T1000 (cell line): Measurements from ENCODE around the gene PROX1.

Experiments used
- DNase-seq: peaks from one replicate; lab custom pipeline; 2025; ENCODE audit warnings: mixed read lengths; lab: John Stamatoyannopoulos, UW

PROX1 gene

DNA sequence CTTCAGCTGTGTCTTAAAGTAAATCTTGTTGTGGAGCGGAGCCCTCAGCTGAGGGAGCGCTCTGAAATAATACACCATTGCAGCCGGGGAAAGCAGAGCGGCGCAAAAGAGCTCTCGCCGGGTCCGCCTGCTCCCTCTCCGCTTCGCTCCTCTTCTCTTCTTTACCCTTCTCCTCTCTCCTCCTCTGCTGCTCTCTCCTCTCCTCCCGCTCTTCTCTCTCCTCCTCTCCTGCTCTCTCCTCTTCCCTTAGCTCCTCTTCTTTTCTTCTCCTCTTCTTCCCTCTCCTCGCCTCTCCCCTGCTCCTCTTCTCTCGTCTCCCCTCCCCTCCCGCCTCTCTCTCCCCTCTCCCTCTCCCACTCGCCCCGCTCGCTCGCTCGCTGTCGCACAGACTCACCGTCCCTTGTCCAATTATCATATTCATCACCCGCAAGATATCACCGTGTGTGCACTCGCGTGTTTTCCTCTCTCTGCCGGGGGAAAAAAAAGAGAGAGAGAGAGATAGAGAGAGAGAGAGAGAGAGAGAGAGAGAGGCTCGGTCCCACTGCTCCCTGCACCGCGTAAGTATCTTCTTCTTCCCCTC lies at the start of gene PROX1:
PROX1 (plus strand) TSS at position 47 of the 580 bp plus-strand sequence. CDS start 8,563 bp downstream, outside the sequence.
- DNase-seq = no peak

DNA sequence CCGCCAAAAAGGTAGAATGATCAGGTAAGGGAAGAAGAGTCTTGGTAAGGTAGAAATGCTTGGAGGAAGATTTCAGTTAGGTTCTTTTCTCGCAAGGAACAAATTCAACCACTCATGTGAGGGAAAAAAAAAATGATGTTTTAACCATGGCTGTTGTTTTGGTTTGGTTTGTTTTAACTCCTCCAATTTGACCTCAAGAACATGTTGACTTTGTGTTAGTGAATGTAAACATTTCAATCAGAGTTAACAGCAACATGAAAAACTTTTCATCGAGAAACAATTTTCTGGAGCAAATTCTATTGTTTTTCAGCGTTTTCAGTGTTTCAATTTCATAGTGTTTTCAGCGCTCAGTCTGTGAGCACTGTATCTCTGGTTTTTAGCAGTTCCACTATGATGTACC lies 49.0 kb upstream of the PROX1 start:
- DNase-seq = no peak

DNA sequence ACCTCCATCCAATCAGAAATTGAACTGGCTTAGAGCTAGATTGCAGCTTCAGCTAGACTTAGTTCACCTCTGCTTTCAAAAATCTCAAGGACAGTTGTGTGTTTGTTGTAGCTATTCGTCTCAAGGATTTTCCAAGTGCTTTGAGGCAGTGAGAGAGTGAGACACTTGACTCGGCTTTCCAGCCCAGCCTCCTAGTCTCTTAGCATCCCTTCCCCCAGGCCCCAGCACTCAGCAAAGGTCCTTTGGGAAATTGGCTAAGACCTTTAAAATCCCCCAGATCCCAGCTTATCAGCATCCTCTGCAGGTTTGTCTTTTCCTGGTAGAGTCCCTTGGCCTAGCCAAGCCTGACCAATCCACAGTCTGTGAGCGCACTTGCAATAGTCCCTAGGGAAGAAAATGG lies 47.9 kb upstream of the PROX1 start:
- DNase-seq = no peak

DNA sequence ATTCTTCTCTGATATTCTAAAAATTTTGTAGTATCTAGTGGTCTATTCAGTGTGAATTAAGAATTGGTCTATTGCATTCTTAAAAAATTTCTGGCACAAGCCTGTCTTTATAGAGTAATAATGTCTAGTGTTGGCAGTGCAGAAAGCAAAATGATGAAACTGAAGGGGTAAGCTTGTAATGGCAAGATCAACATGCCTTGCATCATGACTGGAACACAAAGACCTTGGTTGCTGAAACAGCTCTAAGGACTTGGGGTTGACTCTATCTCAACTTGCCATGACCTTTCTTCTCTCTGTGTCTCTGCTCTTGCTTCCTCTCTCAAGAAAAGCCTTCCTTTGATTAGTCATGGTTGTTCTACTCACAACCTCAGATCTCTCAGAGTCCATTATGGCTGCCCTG lies 46.8 kb upstream of the PROX1 start:
- DNase-seq = no peak

DNA sequence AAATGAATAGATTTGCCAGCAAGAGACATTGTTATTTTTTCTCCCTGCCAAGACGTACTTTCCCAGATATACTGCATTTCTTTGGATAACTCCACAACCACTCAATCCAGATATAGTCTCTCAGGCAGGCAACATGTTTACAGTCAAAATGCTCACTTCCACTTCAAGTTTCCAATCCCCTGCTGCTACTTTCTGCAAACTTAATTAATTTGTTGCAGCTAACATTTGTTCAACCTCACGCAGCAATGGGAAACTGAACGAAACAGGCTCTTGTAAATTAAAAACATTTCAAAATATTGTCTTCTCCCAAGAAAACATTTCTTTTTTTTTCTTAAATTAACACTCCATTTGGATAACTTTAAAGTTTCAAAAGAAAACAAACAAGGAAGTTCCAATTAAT lies 45.7 kb upstream of the PROX1 start:
- no peak for DNase-seq

- DNase-seq = no peak
Observed at GRCh38 chr1:213947200-213947801, 40.5 kb upstream of the PROX1 start.

GRCh38 chr1:213951876-213952275 lies 35.9 kb upstream of the PROX1 start:
- no peak for DNase-seq

GRCh38 chr1:213953806-213954205 lies 34.0 kb upstream of the PROX1 start:
- DNase-seq = no peak

- no peak for DNase-seq
Observed at GRCh38 chr1:213956295-213956770, 31.4 kb upstream of the PROX1 start.

GRCh38 chr1:213958346-213958745 lies 29.4 kb upstream of the PROX1 start:
- DNase-seq = no peak

- DNase-seq = no peak
Observed at GRCh38 chr1:213960963-213961362, 26.8 kb upstream of the PROX1 start.

GRCh38 chr1:213962508-213962907 lies 25.3 kb upstream of the PROX1 start:
- no peak for DNase-seq

GRCh38 chr1:213966122-213966521 lies 21.7 kb upstream of the PROX1 start:
- no peak for DNase-seq

DNA sequence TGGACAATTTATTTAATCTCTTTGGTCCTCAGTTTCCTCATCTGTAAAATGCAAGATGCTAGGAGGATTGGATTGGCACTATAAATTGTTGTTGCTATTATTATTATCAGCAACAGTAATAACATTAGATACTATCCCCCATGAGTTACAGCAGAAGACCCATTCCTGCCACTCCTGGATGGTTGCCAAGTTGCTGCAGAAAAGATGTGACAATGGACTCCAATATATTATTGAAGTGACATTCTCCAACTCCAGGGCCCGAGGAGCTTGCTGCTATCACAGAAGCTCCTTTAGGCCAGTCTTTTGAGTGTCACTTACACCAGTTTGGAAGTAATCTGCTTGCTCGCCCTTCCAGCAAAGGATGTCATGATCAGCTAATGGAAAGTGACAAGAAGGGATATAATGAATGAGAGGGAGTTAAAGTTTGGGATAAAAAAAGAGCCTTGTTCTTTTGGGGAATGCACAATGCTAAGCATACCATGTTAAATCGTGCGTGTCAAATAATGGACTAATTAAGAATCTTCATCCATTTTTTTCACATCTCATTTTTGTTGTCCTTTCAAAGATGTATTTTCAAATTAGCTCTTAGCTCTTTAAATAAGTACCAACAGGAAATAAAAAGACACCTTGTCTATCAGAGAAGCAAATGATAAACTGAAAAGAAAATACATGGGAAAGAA lies 19.5 kb upstream of the PROX1 start:
- DNase-seq = no peak

DNA sequence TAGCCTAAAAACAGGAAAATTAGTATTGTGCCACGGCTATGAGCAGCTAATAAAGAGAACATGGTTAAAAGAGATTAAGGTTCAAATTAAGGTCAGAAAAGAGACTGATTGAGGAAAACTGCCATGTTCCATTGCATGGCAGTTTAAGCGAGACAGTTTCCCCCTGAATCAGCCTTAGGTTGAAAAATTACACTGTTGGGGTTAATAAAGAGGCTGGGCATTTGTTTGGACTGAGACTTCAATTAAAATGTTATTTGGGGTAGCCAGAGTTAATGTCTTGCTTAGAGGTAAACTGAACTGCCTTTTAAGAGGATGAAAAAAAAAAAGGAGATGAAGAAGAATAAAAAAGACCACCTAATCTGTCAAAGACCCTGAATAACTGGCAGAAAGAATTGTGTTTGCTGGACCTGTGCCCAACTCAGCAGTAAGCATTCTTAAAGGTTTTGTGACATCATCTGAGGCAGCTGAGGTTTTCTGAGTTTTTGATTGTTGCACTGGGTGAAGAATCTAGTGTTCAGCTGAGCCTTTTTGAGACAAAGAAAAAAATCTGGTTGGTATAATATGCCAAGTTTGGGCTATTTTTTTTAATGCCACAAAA lies 17.7 kb upstream of the PROX1 start:
- no peak for DNase-seq

DNA sequence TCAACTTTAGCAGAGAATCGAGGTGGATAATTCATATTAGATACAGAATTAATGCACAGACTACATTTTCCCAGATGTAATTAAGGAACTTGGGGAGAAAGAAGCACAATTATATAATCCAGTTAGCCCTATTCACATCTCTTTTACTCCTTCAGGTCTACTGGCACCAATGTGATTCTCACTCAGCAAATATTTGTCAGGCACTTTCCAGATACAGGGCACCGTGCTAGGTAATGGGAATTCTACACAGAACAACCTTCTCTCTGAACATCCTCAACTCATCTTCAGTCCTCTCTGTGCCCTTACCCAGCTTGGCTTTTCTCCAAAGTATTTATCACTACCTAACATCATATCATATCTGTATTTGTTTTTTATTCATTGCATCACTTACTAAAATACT lies 15.6 kb upstream of the PROX1 start:
- no peak for DNase-seq

GRCh38 chr1:213973129-213973528 lies 14.6 kb upstream of the PROX1 start:
- DNase-seq = no peak

DNA sequence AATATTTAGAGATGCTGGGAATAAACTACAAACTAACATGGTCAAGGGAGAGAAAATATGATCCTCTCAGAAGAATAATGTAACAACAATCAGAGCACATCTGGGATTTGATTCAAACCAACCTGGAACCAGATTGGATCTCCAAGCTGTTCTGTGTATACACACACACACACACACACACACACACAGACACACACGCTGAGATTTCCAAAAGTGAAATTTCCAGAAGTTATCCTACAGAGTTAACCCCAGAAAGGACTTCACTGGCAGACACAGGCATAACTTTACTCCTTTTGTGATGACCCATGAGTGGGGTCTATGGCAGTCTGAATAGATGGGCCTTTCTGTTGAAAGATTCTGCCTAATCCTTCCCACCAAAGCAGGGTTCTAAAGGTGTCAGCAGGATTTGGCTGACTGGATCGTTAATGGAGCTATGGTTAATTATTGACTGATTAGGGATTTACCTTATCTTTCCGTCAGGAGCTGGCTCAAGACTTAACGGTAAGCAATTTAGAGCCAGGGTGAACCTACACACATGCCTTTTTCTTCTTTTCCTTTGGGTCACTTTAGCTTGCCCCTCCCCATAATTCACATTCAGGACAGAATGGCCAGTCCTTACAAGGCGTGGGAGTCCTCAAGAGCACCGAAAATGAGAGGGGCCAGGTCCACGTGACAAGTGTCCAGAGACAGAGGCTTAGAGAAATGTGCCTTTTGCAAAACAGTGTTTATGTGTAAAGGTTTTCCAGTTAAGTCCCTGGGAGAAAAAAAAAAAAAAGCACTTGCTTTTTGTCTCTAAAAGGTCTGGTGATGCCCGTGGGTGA lies 10.9 kb upstream of the PROX1 start:
- no peak for DNase-seq

- DNase-seq = no peak
Observed at GRCh38 chr1:213977486-213977842, 10.3 kb upstream of the PROX1 start.

DNA sequence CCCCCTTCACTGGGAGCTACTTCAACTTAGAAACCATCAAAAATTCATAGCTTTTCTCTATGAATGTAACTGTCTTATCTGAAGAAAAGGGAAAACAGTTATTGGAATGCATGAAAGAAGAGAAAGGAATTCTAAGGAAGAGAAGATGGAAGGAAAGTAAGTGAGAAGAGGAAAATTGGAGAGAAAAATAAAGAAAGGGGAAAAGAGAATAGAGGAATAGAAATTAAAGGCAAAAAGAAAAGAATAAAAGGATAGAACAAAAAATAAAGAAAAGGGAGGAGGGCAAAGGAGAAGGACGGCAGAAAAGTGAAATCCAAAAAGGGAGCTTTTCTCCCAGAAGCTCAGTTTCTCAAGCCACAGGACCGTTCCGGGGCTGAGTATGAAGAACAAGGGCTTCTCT lies 9.9 kb upstream of the PROX1 start:
- DNase-seq = no peak

DNA sequence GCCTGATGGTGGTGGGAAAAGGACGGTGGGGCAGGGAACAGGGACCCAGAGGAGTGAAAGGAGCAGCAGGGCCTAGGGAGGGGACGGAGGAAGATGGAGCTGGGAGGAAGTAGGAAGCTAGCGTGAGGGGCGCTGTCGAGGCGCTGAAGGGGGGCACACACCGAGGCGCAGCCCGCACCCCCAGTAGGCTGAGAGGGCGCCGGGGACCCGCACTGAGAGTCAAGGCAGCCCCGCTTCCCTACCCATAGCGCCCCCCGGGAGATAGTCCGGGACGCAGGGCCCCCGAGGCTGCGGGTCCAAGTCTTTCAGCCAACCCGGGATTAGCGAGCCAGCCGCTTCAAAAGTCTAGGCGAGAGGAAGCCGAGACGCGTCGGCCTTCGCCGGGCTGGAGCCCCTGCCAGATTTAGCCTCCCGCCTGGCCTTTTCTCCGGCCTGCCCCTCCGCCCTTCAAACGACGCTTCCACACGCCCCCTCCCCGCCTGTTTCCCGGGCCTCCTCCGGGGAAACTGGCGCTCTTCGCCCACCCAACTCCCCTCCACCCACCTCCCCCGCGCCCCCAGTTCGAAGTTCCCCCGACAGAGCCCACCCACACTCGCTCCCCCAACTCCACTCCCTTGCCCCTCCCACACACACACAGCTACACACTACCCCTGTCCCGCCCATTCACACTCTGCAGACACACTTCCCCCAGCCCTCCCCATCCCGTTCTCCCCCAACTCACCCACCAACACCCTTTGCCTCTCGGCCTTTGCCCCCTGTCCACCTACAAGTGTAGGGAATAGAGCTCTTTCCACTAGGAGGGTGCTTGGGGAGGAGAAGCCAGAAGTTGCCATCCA lies 7.8 kb upstream of the PROX1 start:
- DNase-seq = no peak
